MCF 10A (cell line): ENCODE measurements around the gene SIRPG. TPM values are rescaled to one million over a fixed set of nuclear protein-coding genes. Genes with fewer than 3 reads are reported as not detected.

Experiments
- BruUV-seq: library from RNA; stranded (reverse); fragments of 400-500 nt; replicated peaks from 2 replicates; lab custom pipeline; 2021; lab: Mats Ljungman, UMichigan
- CTCF ChIA-PET: fragments of 300-600 bp; sonication (Branson Sonifier 250); formaldehyde crosslinking; extraction: SDS; loops from one replicate; lab custom pipeline; 2021; ENCODE audit warnings: antibody characterized with exemption, inconsistent platforms; lab: Yijun Ruan, JAX
- POLR2A ChIA-PET: fragments of 300-600, 350-650 bp; sonication (Branson Sonifier 250); formaldehyde crosslinking; extraction: SDS; loops from one replicate; lab custom pipeline; 2020; ENCODE audit warnings: antibody characterized with exemption, inconsistent platforms; lab: Yijun Ruan, JAX
- DNase-seq: peaks from one replicate; pipeline ENCODE4 v3.0.0-alpha.2; 2018; ENCODE audit not compliant: unreplicated experiment
- H3K27ac Mint-ChIP-seq: one replicate; pipeline ENCODE4 v1.8.0; 2022; ENCODE audit warnings: mild to moderate bottlenecking, low read depth, mixed read lengths; ENCODE audit not compliant: unreplicated experiment
- H3K27me3 Mint-ChIP-seq: one replicate; pipeline ENCODE4 v1.8.0; 2022; ENCODE audit warnings: mixed read lengths; ENCODE audit not compliant: insufficient read depth, unreplicated experiment
- H3K36me3 Mint-ChIP-seq: one replicate; pipeline ENCODE4 v1.8.0; 2022; ENCODE audit warnings: mild to moderate bottlenecking, moderate library complexity, mixed read lengths; ENCODE audit not compliant: insufficient read depth, unreplicated experiment
- H3K4me1 Mint-ChIP-seq: one replicate; pipeline ENCODE4 v1.8.0; 2022; ENCODE audit warnings: mixed read lengths; ENCODE audit not compliant: insufficient read depth, unreplicated experiment
- H3K4me3 Mint-ChIP-seq: one replicate; pipeline ENCODE4 v1.8.0; 2022; ENCODE audit warnings: mild to moderate bottlenecking, moderate library complexity, mixed read lengths; ENCODE audit not compliant: unreplicated experiment
- H3K9me3 Mint-ChIP-seq: one replicate; pipeline ENCODE4 v1.8.0; 2022; ENCODE audit warnings: mixed read lengths; ENCODE audit not compliant: unreplicated experiment
- intact Hi-C: fragments of 100-400 bp; cut with micrococcal nuclease; formaldehyde crosslinking; loops from 2 replicates; pipeline ENCODE4 v1.14.1; 2022
- total RNA-seq: library from RNA; stranded (reverse); gene quantifications from 2 replicates; pipeline ENCODE4 v1.2.3, GENCODE V29; 2022
- TF ChIP-seq, protein P1 (sequence below): fragments of 200-600 bp; IDR thresholded peaks from one replicate; pipeline ENCODE4 v1.8.0; 2022; ENCODE audit warnings: antibody characterized with exemption, mild to moderate bottlenecking; ENCODE audit not compliant: unreplicated experiment

Gene SIRPG
- total RNA-seq, 1 experiment from 2014 or later = not detected

DNA sequence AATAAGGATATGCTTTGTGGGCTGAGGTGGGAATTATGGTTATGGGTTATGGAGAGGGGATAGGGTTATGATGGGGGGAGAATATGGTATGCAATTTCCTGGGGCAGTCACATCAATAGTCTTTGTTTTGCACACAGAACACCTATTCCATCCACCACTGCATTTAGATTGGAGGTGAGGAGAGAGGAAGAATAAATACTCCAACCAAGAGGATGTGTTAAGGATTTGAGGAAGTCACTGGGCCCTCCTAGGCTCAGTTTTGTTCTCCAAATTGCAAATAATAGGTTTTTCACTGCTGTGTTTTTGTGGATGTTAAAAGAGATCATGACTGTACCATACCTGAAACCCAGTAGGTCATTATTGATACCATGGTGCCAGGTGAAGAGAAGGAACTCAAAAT lies 29.5 kb upstream of the SIRPG start:
- no peak for DNase-seq
- Mint-ChIP-seq H3K27me3 (peaks cover 24% of the 10 kb centered on the region), H3K4me1 (no peaks in the 10 kb centered on the region), H3K27ac (no peak overlapping the region), H3K9me3 (no peaks in the 10 kb centered on the region), H3K36me3 (no peaks in the 10 kb centered on the region), H3K4me3 (no peak overlapping the region)
- BruUV-seq = no TSS peak
- TF ChIP-seq, protein P1, sequence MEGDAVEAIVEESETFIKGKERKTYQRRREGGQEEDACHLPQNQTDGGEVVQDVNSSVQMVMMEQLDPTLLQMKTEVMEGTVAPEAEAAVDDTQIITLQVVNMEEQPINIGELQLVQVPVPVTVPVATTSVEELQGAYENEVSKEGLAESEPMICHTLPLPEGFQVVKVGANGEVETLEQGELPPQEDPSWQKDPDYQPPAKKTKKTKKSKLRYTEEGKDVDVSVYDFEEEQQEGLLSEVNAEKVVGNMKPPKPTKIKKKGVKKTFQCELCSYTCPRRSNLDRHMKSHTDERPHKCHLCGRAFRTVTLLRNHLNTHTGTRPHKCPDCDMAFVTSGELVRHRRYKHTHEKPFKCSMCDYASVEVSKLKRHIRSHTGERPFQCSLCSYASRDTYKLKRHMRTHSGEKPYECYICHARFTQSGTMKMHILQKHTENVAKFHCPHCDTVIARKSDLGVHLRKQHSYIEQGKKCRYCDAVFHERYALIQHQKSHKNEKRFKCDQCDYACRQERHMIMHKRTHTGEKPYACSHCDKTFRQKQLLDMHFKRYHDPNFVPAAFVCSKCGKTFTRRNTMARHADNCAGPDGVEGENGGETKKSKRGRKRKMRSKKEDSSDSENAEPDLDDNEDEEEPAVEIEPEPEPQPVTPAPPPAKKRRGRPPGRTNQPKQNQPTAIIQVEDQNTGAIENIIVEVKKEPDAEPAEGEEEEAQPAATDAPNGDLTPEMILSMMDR = no peak
- POLR2A ChIA-PET = no interaction called here
- intact Hi-C loops = no loop called here
- CTCF ChIA-PET = no interaction called here

- POLR2A ChIA-PET = no interaction called here
- TF ChIP-seq, protein P1 = no peak
- CTCF ChIA-PET = no interaction called here
- intact Hi-C loops = no loop called here
- peaks cover 18% of the 10 kb centered on the region for H3K27me3 Mint-ChIP-seq
- no peak for DNase-seq
- H3K4me3 Mint-ChIP-seq = no peak overlapping the region
- H3K9me3 Mint-ChIP-seq = no peaks in the 10 kb centered on the region
- no TSS peak for BruUV-seq
- no peaks in the 10 kb centered on the region for H3K4me1 Mint-ChIP-seq
- no peaks in the 10 kb centered on the region for H3K36me3 Mint-ChIP-seq
- no peak overlapping the region for H3K27ac Mint-ChIP-seq
Observed at GRCh38 chr20:1686151-1686748, 28.7 kb upstream of the SIRPG start.

GRCh38 chr20:1685304-1686052 lies 27.9 kb upstream of the SIRPG start:
- Mint-ChIP-seq H3K9me3 (no peaks in the 10 kb centered on the region), H3K36me3 (no peaks in the 10 kb centered on the region), H3K27me3 (peaks cover 14% of the 10 kb centered on the region), H3K27ac (no peak overlapping the region), H3K4me1 (no peaks in the 10 kb centered on the region), H3K4me3 (no peak overlapping the region)
- TF ChIP-seq, protein P1 = no peak
- DNase-seq = no peak
- intact Hi-C loops = no loop called here
- POLR2A ChIA-PET = interaction anchor here (1.1 kb wide), 1 partner anchor 11 kb away, joined by 3 read pairs; no protein-coding TSS in a partner anchor
- BruUV-seq = no TSS peak
- CTCF ChIA-PET = no interaction called here

GRCh38 chr20:1684872-1685271 lies 27.3 kb upstream of the SIRPG start:
- CTCF ChIA-PET = no interaction called here
- peaks cover 8% of the 10 kb centered on the region for H3K27me3 Mint-ChIP-seq
- intact Hi-C loops = no loop called here
- no TSS peak for BruUV-seq
- H3K4me3 Mint-ChIP-seq = no peak overlapping the region
- no peaks in the 10 kb centered on the region for H3K9me3 Mint-ChIP-seq
- no peaks in the 10 kb centered on the region for H3K4me1 Mint-ChIP-seq
- H3K27ac Mint-ChIP-seq = no peak overlapping the region
- POLR2A ChIA-PET = interaction anchor here (1.1 kb wide), 1 partner anchor 11 kb away, joined by 3 read pairs; no protein-coding TSS in a partner anchor
- H3K36me3 Mint-ChIP-seq = no peaks in the 10 kb centered on the region
- TF ChIP-seq, protein P1 = no peak
- DNase-seq = no peak
